HCT116 (cell line): ENCODE measurements around the gene MTUS2. TPM values are rescaled to one million over a fixed set of nuclear protein-coding genes. Genes with fewer than 3 reads are reported as not detected.

ENCODE experiments used
- ATAC-seq: fragments of 200-7000 bp; cut with Tn5 transposase; 2 replicates; pipeline ENCODE4 v1.9.1; 2020; ENCODE audit warnings: mild to moderate bottlenecking, moderate library complexity
- BruUV-seq: library from RNA; stranded (reverse); fragments of 400-500 nt; replicated peaks from 2 replicates; lab custom pipeline; 2021; lab: Mats Ljungman, UMichigan
- CTCF ChIA-PET: fragments of 300-600 bp; sonication (Branson Sonifier 250); formaldehyde crosslinking; loops from one replicate; lab custom pipeline; 2021; ENCODE audit warnings: antibody characterized with exemption; lab: Charles Lee
- POLR2A ChIA-PET: fragments of 300-600, 350-600 bp; sonication (Branson Sonifier 250); formaldehyde crosslinking; loops from one replicate; lab custom pipeline; 2021; ENCODE audit warnings: antibody characterized with exemption; lab: Charles Lee
- RAD21 ChIA-PET, 2 experiments: fragments of 300-600 bp; sonication (Branson Sonifier 250); formaldehyde crosslinking; loops; one replicate each; lab custom pipeline; 2023; ENCODE audit warnings: low total read pairs in 2 of 2; ENCODE audit not compliant: uncharacterized antibody in 2 of 2, unreplicated experiment in 2 of 2, low non-redundant PET in 1 of 2; lab: Charles Lee
- DNase-seq: peaks from one replicate; pipeline ENCODE4 v3.0.0-alpha.2; 2010; ENCODE audit warnings: low read depth, low spot score
- H2AFZ ChIP-seq: fragments of 200-600 bp; shearing (Covaris generic), sonication (generic); 2 replicates; pipeline ENCODE4 v1.6.1; 2017; ENCODE audit warnings: low read depth, mixed run types, mixed read lengths, antibody characterized with exemption, low read length; ENCODE audit not compliant: poor library complexity, severe bottlenecking
- H3K27ac ChIP-seq: 2 replicates; pipeline ENCODE4 v1.5.1; 2012; ENCODE audit warnings: low read depth, low read length
- H3K27me3 ChIP-seq: fragments of 200-600 bp; sonication (generic); 2 replicates; pipeline ENCODE4 v1.6.1; 2016; ENCODE audit warnings: mixed run types, low read length, mixed read lengths; ENCODE audit not compliant: insufficient read depth
- H3K36me3 ChIP-seq, 2 experiments: fragments of 200-500 bp in 1 of 2; fragments of 200-600 bp in 1 of 2; sonication (Bioruptor generic) in 1 of 2; sonication (generic) in 1 of 2; 2 replicates each; pipeline versions ENCODE4 v1.5.1 to v1.6.1; 2014 to 2016; ENCODE audit warnings: low read length in 2 of 2, inconsistent platforms in 1 of 2, mixed read lengths in 1 of 2, mixed run types in 1 of 2; ENCODE audit not compliant: insufficient read depth in 2 of 2, control insufficient read depth in 1 of 2
- H3K4me1 ChIP-seq, 2 experiments: fragments of 200-600 bp in 1 of 2; sonication (generic) in 1 of 2; 2 replicates each; pipeline versions ENCODE4 v1.5.1 to v1.6.1; 2012 to 2017; ENCODE audit warnings: low read length in 2 of 2, inconsistent platforms in 1 of 2, mild to moderate bottlenecking in 1 of 2, mixed read lengths in 1 of 2, mixed run types in 1 of 2, moderate library complexity in 1 of 2; ENCODE audit not compliant: insufficient read depth in 2 of 2, control insufficient read depth in 1 of 2
- H3K4me2 ChIP-seq: fragments of 200-600 bp; sonication (generic); 2 replicates; pipeline ENCODE4 v1.6.1; 2017; ENCODE audit warnings: mixed run types, low read length, mixed read lengths
- H3K4me3 ChIP-seq, 2 experiments: fragments of 200-600 bp in 1 of 2; sonication (generic) in 1 of 2; replicated peaks in 1 of 2; 2 replicates each; pipeline ENCODE4 v1.5.1; 2011 to 2016; ENCODE audit warnings: low read length in 2 of 2, control low read depth in 1 of 2, low read depth in 1 of 2, mild to moderate bottlenecking in 1 of 2, mixed read lengths in 1 of 2, mixed run types in 1 of 2
- H3K79me2 ChIP-seq: fragments of 200-600 bp; sonication (generic); 2 replicates; pipeline ENCODE4 v1.6.1; 2017; ENCODE audit warnings: mild to moderate bottlenecking, mixed run types, low read length, moderate library complexity, mixed read lengths; ENCODE audit not compliant: insufficient read depth
- H3K9ac ChIP-seq: fragments of 200-600 bp; sonication (generic); 2 replicates; pipeline ENCODE4 v1.6.1; 2016; ENCODE audit warnings: low read length, mixed read lengths
- H3K9me2 ChIP-seq: fragments of 200-600 bp; sonication (generic), shearing (Covaris generic); 2 replicates; pipeline ENCODE4 v1.6.1; 2017; ENCODE audit warnings: mixed run types, mild to moderate bottlenecking, moderate library complexity; ENCODE audit not compliant: insufficient read depth
- H3K9me3 ChIP-seq, 2 experiments: fragments of 200-500 bp in 1 of 2; fragments of 200-600 bp in 1 of 2; sonication (Bioruptor generic) in 1 of 2; sonication (generic) in 1 of 2; 2 replicates each; pipeline ENCODE4 v1.6.1; 2014 to 2017; ENCODE audit warnings: low read length in 2 of 2, mixed read lengths in 2 of 2, inconsistent platforms in 1 of 2, low read depth in 1 of 2, mild to moderate bottlenecking in 1 of 2, mixed run types in 1 of 2, moderate library complexity in 1 of 2; ENCODE audit not compliant: control insufficient read depth in 1 of 2, insufficient read depth in 1 of 2
- H4K20me1 ChIP-seq: fragments of 200-600 bp; sonication (generic), shearing (Covaris generic); 2 replicates; pipeline ENCODE4 v1.6.1; 2017; ENCODE audit warnings: mixed run types, mild to moderate bottlenecking, moderate library complexity; ENCODE audit not compliant: insufficient read depth
- CBX3 ChIP-seq: IDR thresholded peaks from 2 replicates; pipeline ENCODE4 v1.6.1; 2012; ENCODE audit warnings: low read depth
- CEBPB ChIP-seq: IDR thresholded peaks from 2 replicates; pipeline ENCODE4 v1.6.1; 2012; ENCODE audit warnings: low read depth
- ELF1 ChIP-seq: IDR thresholded peaks from 2 replicates; pipeline ENCODE4 v1.6.1; 2012; ENCODE audit warnings: low read depth, borderline replicate concordance
- EZH2phosphoT487 ChIP-seq: fragments of 200-600 bp; IDR thresholded peaks from 2 replicates; pipeline ENCODE4 v1.6.1; 2018; ENCODE audit warnings: antibody characterized with exemption, borderline replicate concordance
- FOSL1 ChIP-seq: IDR thresholded peaks from 2 replicates; pipeline ENCODE4 v1.6.1; 2012; ENCODE audit warnings: low read depth
- JUND ChIP-seq: IDR thresholded peaks from 2 replicates; pipeline ENCODE4 v1.6.1; 2012
- POLR2AphosphoS5 ChIP-seq: IDR thresholded peaks from 2 replicates; pipeline ENCODE4 v1.6.1; 2011; ENCODE audit warnings: mild to moderate bottlenecking, low read depth, low read length, moderate library complexity
- RAD21 ChIP-seq: IDR thresholded peaks from 2 replicates; pipeline ENCODE4 v1.6.1; 2012; ENCODE audit warnings: low read depth, mild to moderate bottlenecking
- SIN3A ChIP-seq: IDR thresholded peaks from 2 replicates; pipeline ENCODE4 v1.6.1; 2012; ENCODE audit warnings: low read depth
- SP1 ChIP-seq: IDR thresholded peaks from 2 replicates; pipeline ENCODE4 v1.6.1; 2012; ENCODE audit warnings: low read depth
- SRF ChIP-seq: IDR thresholded peaks from 2 replicates; pipeline ENCODE4 v1.6.1; 2012; ENCODE audit warnings: low read depth
- YY1 ChIP-seq: IDR thresholded peaks from 2 replicates; pipeline ENCODE4 v1.6.1; 2011; ENCODE audit warnings: low read length, low read depth, moderate library complexity, mild to moderate bottlenecking; ENCODE audit not compliant: insufficient replicate concordance; ENCODE audit errors: extremely low read depth
- ZFX ChIP-seq: fragments of 450-650 bp; IDR thresholded peaks from 2 replicates; pipeline ENCODE4 v1.6.1; 2017
- ZNF274 ChIP-seq: fragments of 200-500 bp; sonication (Bioruptor generic); IDR thresholded peaks from 2 replicates; pipeline ENCODE4 v1.6.1; 2014; ENCODE audit warnings: mild to moderate bottlenecking, low read depth, low read length, inconsistent platforms
- intact Hi-C: fragments of 100-400 bp; cut with micrococcal nuclease; formaldehyde crosslinking; loops from 2 replicates; pipeline ENCODE4 v1.10.0; 2022
- total RNA-seq: library from RNA; stranded (reverse); gene quantifications from one replicate; pipeline ENCODE4 v1.2.1, GENCODE V29; 2021; ENCODE audit not compliant: unreplicated experiment
- TF ChIP-seq, protein P1 (sequence below): IDR thresholded peaks from 2 replicates; pipeline ENCODE4 v1.6.1; 2012; ENCODE audit warnings: low read depth
- TF ChIP-seq, protein P2 (sequence below): IDR thresholded peaks from 2 replicates; pipeline ENCODE4 v1.6.1; 2011; ENCODE audit warnings: mild to moderate bottlenecking, low read length, moderate library complexity; ENCODE audit not compliant: insufficient replicate concordance; ENCODE audit errors: extremely low read depth
- TF ChIP-seq, protein P3 (sequence below), 3 experiments: fragments of 200-600 bp in 1 of 3; sonication (generic) in 1 of 3; IDR thresholded peaks in 2 of 3; conservative IDR thresholded peaks in 1 of 3; 2 replicates each; pipeline ENCODE4 v1.5.1; 2012 to 2017; ENCODE audit warnings: low read depth in 2 of 3, low read length in 2 of 3, antibody characterized with exemption in 1 of 3, borderline replicate concordance in 1 of 3, control low read depth in 1 of 3, mild to moderate bottlenecking in 1 of 3, mixed read lengths in 1 of 3, mixed run types in 1 of 3, moderate library complexity in 1 of 3; ENCODE audit not compliant: insufficient read depth in 1 of 3
- TF ChIP-seq, protein P4 (sequence below): IDR thresholded peaks from 2 replicates; pipeline ENCODE4 v1.6.1; 2012

The MTUS2 gene
- total RNA-seq, 1 experiment from 2014 or later = 0.02 TPM

DNA sequence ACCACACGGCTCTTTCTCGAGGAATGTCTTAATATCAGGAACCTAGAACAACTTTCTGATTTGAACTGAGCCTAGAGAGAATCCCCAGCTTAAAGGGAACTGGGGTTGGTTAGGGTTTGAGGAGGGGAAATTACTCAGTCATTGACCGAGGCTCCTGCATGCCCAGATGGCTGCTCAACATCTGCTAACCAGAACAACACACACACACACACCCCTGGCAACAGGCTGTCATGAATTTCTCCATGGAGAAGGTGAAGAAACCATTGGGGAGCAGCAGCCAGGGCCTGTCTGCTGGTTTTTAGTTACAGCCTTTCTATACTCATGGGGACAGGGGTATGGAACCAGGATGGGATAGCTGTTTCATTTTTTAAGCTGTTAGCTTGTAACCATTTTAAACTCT is 5.2 kb downstream of the MTUS2 start:
- no peak for DNase-seq
- Histone ChIP-seq H2AFZ (no peak overlapping the region), H3K79me2 (no peaks in the 10 kb centered on the region), H3K4me3 (no peak overlapping the region), H3K9ac (no peak overlapping the region), H3K4me1 (peaks cover 0 to 2% of the 10 kb centered on the region in 2 experiments; a peak in 1 of 4 replicates), H3K9me2 (no peaks in the 10 kb centered on the region), H3K4me2 (no peak overlapping the region), H3K27ac (no peak overlapping the region)
- no peak for ATAC-seq
- intact Hi-C loops = no loop called here
- no TSS peak for BruUV-seq
- POLR2A ChIA-PET = no interaction called here
- no peak for TF ChIP-seq ELF1
- TF ChIP-seq POLR2AphosphoS5 = no peak
- TF ChIP-seq ZFX = no peak
- no peak for TF ChIP-seq EZH2phosphoT487
- TF ChIP-seq ZNF274 = no peak
- TF ChIP-seq, protein P1, sequence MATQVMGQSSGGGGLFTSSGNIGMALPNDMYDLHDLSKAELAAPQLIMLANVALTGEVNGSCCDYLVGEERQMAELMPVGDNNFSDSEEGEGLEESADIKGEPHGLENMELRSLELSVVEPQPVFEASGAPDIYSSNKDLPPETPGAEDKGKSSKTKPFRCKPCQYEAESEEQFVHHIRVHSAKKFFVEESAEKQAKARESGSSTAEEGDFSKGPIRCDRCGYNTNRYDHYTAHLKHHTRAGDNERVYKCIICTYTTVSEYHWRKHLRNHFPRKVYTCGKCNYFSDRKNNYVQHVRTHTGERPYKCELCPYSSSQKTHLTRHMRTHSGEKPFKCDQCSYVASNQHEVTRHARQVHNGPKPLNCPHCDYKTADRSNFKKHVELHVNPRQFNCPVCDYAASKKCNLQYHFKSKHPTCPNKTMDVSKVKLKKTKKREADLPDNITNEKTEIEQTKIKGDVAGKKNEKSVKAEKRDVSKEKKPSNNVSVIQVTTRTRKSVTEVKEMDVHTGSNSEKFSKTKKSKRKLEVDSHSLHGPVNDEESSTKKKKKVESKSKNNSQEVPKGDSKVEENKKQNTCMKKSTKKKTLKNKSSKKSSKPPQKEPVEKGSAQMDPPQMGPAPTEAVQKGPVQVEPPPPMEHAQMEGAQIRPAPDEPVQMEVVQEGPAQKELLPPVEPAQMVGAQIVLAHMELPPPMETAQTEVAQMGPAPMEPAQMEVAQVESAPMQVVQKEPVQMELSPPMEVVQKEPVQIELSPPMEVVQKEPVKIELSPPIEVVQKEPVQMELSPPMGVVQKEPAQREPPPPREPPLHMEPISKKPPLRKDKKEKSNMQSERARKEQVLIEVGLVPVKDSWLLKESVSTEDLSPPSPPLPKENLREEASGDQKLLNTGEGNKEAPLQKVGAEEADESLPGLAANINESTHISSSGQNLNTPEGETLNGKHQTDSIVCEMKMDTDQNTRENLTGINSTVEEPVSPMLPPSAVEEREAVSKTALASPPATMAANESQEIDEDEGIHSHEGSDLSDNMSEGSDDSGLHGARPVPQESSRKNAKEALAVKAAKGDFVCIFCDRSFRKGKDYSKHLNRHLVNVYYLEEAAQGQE = no peak
- no peak for TF ChIP-seq CBX3
- no peak for TF ChIP-seq YY1
- TF ChIP-seq, protein P2, sequence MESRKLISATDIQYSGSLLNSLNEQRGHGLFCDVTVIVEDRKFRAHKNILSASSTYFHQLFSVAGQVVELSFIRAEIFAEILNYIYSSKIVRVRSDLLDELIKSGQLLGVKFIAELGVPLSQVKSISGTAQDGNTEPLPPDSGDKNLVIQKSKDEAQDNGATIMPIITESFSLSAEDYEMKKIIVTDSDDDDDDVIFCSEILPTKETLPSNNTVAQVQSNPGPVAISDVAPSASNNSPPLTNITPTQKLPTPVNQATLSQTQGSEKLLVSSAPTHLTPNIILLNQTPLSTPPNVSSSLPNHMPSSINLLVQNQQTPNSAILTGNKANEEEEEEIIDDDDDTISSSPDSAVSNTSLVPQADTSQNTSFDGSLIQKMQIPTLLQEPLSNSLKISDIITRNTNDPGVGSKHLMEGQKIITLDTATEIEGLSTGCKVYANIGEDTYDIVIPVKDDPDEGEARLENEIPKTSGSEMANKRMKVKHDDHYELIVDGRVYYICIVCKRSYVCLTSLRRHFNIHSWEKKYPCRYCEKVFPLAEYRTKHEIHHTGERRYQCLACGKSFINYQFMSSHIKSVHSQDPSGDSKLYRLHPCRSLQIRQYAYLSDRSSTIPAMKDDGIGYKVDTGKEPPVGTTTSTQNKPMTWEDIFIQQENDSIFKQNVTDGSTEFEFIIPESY = no peak
- TF ChIP-seq SRF = no peak
- TF ChIP-seq, protein P3, sequence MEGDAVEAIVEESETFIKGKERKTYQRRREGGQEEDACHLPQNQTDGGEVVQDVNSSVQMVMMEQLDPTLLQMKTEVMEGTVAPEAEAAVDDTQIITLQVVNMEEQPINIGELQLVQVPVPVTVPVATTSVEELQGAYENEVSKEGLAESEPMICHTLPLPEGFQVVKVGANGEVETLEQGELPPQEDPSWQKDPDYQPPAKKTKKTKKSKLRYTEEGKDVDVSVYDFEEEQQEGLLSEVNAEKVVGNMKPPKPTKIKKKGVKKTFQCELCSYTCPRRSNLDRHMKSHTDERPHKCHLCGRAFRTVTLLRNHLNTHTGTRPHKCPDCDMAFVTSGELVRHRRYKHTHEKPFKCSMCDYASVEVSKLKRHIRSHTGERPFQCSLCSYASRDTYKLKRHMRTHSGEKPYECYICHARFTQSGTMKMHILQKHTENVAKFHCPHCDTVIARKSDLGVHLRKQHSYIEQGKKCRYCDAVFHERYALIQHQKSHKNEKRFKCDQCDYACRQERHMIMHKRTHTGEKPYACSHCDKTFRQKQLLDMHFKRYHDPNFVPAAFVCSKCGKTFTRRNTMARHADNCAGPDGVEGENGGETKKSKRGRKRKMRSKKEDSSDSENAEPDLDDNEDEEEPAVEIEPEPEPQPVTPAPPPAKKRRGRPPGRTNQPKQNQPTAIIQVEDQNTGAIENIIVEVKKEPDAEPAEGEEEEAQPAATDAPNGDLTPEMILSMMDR (IDR thresholded peaks at IDR 0.05 in 2 of 3, conservative IDR thresholded peaks at IDR 0.05 in 1 of 3; ENCODE audit: borderline replicate concordance in 1 of 3, insufficient read depth in 1 of 3, low read depth in 2 of 3, low read length in 2 of 3) = no peak
- TF ChIP-seq SP1 = no peak
- TF ChIP-seq FOSL1 = no peak
- TF ChIP-seq SIN3A = no peak
- no peak for TF ChIP-seq JUND
- no peak for TF ChIP-seq CEBPB
- TF ChIP-seq, protein P4, sequence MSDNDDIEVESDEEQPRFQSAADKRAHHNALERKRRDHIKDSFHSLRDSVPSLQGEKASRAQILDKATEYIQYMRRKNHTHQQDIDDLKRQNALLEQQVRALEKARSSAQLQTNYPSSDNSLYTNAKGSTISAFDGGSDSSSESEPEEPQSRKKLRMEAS = no peak
- no peak for TF ChIP-seq RAD21
- TF ChIP-seq, all 23 proteins: peak for 0
- ChIA-PET CTCF (interaction anchor here (1.6 kb wide), 1 partner anchor 8 kb away, joined by 4 read pairs; no protein-coding TSS in a partner anchor), RAD21 (no interaction called here)
- 0 out of 4 replicates have a peak, but pooled peaks cover 0 to 5% of the 10 kb centered on the region in 2 experiments for H3K9me3 ChIP-seq
- no peaks in the 10 kb centered on the region for H4K20me1 ChIP-seq
- H3K36me3 ChIP-seq = no peaks in the 10 kb centered on the region
- peaks cover 17% of the 10 kb centered on the region; the same call in 1 of the 2 replicates for H3K27me3 ChIP-seq
